HT-29 (cell line): ENCODE results near the gene OTOA. TPM values are rescaled to one million over a fixed set of nuclear protein-coding genes. Genes with fewer than 3 reads are reported as not detected.
"Not testable (repeated sequence)": the region's sequence is repeated elsewhere in the genome, so short reads cannot be mapped to it uniquely, and the experiment has no call there.

Source experiments
- DNase-seq: peaks from one replicate; pipeline ENCODE4 v3.0.0-alpha.2; 2015; ENCODE audit warnings: low spot score
- total RNA-seq: library from RNA; depleted of rRNA; stranded (reverse); fragments of >200 nt; shearing (Covaris generic); gene quantifications from 2 replicates; pipeline ENCODE4 v1.2.3, GENCODE V29; 2014

Gene OTOA
- total RNA-seq, 1 experiment from 2014 or later, result 0.08 TPM

GRCh38 chr16:21673469-21673868 is 9.7 kb downstream of the OTOA start:
- DNase-seq, result no peak

GRCh38 chr16:21674456-21674855 is 10.7 kb downstream of the OTOA start:
- DNase-seq, result not testable (repeated sequence)

DNA sequence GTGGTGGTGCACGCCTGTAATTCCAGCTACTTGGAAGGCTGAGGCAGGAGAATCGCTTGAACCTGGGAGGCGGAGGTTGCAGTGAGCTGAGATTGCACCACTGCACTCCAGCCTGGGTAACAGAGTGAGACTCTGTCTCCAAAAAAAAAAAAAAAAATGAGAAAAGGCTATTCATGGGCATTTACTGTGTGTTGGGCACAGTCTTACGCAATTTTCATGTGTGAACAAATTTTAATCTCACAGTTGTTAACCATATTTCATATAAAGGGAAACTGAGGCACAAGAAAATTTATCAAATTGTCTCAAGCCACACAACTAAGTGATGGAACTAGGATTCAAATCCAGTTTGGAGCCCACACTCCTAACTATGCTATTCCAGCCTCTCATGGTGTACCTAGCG is 16.9 kb downstream of the OTOA start:
- DNase-seq, result not testable (repeated sequence)

DNA sequence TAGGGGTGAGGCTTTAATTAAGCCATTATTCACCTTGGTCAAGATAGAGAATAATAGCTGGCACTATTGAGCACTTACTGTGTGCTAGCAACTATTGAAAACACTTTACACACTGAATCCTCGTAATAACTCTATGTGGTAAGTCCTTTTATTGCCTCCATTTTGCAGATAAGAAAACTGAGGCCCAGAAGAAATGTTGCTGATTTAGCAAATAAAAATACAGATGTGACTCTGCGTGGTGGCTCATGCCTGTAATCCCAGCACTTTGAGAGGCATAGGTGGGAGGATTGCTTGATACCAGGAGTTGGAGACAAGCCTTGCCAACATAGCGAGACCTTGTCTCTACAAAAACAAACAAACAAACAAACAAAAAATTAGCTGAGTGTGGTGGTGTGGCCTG is 19.4 kb downstream of the OTOA start:
- no peak for DNase-seq

GRCh38 chr16:21684199-21684598 is 20.4 kb downstream of the OTOA start:
- DNase-seq, result peak; percentile 52

GRCh38 chr16:21685034-21685455 is 21.3 kb downstream of the OTOA start:
- no peak for DNase-seq

GRCh38 chr16:21689107-21689506 is 25.3 kb downstream of the OTOA start:
- DNase-seq, result no peak

DNA sequence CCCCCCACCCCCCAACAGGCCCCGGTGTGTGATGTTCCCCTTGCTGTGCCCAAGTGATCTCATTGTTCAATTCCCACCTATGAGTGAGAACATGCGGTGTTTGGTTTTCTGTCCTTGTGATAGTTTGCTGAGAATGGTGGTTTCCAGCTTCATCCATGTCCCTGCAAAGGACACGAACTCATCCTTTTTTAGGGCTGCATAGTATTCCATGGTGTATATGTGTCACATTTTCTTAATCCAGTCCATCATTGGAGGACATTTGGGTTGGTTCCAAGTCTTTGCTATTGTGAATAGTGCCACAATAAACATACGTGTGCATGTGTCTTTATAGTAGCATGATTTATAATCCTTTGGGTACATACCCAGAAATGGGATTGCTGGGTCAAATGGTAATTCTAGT is 27.2 kb downstream of the OTOA start:
- DNase-seq, result not testable (repeated sequence)

GRCh38 chr16:21694609-21695008 is 30.8 kb downstream of the OTOA start:
- DNase-seq, result no peak

GRCh38 chr16:21697032-21697431 is 33.3 kb downstream of the OTOA start:
- no peak for DNase-seq

GRCh38 chr16:21698169-21699032 is 34.6 kb downstream of the OTOA start:
- no peak for DNase-seq

- DNase-seq, result no peak
Measured at GRCh38 chr16:21701271-21701670, 37.5 kb downstream of the OTOA start.

- DNase-seq, result no peak
Measured at GRCh38 chr16:21702276-21702675, 38.5 kb downstream of the OTOA start.

DNA sequence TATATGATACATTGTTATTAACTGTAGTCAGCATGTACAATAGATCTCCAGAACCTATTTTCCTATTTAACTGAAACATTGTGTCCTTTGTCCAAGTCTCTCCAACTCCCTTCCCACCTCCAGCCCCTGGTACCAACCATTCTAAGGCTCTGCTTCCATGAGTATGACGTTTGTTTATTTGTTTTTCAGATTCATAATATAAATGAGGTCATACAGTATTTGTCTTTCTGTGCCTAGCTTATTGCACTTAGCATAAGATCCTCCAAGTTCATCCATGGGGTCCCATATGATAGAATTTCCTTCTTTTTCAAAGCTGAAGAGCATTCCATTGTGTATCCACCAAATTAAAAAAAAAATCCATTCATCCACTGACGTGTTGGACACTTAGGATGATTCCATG is 39.4 kb downstream of the OTOA start:
- no peak for DNase-seq

DNA sequence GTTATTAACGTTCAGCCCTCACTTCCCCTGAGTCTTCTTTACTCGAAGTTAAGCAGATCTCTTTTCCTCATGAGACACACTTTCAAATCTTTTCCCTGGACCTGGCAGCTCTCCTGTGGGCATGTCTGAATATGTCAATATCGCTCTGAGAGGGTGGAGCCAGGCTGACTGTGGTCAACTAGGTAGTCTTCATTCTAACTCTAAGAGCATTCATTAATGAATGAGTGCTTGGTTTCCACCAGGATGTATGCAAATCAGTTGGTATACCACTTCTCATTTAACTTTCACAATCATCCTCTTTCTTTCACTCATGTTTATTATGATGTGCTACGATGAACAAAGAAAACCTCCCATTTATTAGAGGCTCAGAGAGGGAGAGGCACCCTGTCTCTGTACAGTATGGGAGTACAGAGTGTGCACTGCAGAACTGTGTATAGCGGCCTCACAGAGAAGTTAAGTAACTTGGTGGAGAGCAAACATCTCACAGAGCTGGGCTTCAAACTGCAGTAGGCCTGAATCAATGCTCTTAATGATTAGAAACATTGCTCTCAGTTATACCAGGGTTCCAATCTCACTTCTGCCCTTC is 39.9 kb downstream of the OTOA start:
- DNase-seq, result no peak

GRCh38 chr16:21704266-21704665 is 40.5 kb downstream of the OTOA start:
- no peak for DNase-seq

GRCh38 chr16:21704733-21705132 is 41.0 kb downstream of the OTOA start:
- no peak for DNase-seq

GRCh38 chr16:21708533-21709115 is 44.9 kb downstream of the OTOA start:
- peak; percentile 84 for DNase-seq

- DNase-seq, result no peak
Measured at GRCh38 chr16:21710938-21711337, 47.2 kb downstream of the OTOA start.

- no peak for DNase-seq
Measured at GRCh38 chr16:21713549-21714368, 50.0 kb downstream of the OTOA start.

GRCh38 chr16:21714369-21714618 is 50.5 kb downstream of the OTOA start:
- DNase-seq, result not testable (repeated sequence)

DNA sequence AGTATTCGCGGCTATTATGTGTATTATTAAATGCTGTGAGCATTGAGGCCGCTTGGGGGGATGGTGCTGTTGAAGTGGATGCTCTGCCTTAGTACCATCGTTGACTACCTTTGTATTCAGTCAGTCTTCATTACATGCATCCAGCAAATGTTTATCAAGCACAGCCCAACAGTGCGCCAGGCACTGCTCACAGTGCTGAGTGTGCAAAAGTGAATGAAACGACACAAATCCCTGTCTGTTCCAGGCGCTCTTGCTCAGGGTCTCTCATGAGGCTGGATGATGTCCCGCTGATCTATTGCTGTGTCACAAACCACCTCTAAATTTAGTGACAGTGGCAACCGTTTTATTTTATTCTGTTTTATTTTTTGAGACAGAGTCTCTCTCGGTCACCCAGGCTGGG is 53.8 kb downstream of the OTOA start:
- no peak for DNase-seq
